ENCODE measurements around the gene DENND2C. TPM values are rescaled to one million over a fixed set of nuclear protein-coding genes. Genes with fewer than 3 reads are reported as not detected.

The DENND2C gene
- total and polyA plus RNA-seq, 2 experiments from 2014 or later = 1.1 to 1.8 TPM

- Histone ChIP-seq H3K27me3 (no peaks in the 10 kb centered on the region), H3K27ac (no peak overlapping the region), H3K4me1 (ENCODE audit: low read depth) (no peaks in the 10 kb centered on the region), H3K36me3 (no peaks in the 10 kb centered on the region), H3K9me3 (ENCODE audit: low read depth) (no peaks in the 10 kb centered on the region), H3K4me3 (no peak overlapping the region)
- no peak for TF ChIP-seq CTCF (IDR thresholded peaks at IDR 0.05; ENCODE audit: low read depth, low read length)
- no peak for DNase-seq (ENCODE audit: low read depth in 1 of 2, low spot score in 1 of 2)
Observed at GRCh38 chr1:114595602-114596001, 74.2 kb downstream of the DENND2C start.

- Histone ChIP-seq H3K36me3 (no peaks in the 10 kb centered on the region), H3K27ac (no peak overlapping the region), H3K4me1 (ENCODE audit: low read depth) (no peaks in the 10 kb centered on the region), H3K27me3 (no peaks in the 10 kb centered on the region), H3K4me3 (no peak overlapping the region), H3K9me3 (ENCODE audit: low read depth) (no peaks in the 10 kb centered on the region)
- no peak for TF ChIP-seq CTCF (IDR thresholded peaks at IDR 0.05; ENCODE audit: low read depth, low read length)
- no peak for DNase-seq (ENCODE audit: low read depth in 1 of 2, low spot score in 1 of 2)
Observed at GRCh38 chr1:114594046-114594445, 75.8 kb downstream of the DENND2C start.

GRCh38 chr1:114589122-114589521, 80.7 kb downstream of the DENND2C start:
- Histone ChIP-seq H3K27ac (no peak overlapping the region), H3K27me3 (no peaks in the 10 kb centered on the region)

DNA sequence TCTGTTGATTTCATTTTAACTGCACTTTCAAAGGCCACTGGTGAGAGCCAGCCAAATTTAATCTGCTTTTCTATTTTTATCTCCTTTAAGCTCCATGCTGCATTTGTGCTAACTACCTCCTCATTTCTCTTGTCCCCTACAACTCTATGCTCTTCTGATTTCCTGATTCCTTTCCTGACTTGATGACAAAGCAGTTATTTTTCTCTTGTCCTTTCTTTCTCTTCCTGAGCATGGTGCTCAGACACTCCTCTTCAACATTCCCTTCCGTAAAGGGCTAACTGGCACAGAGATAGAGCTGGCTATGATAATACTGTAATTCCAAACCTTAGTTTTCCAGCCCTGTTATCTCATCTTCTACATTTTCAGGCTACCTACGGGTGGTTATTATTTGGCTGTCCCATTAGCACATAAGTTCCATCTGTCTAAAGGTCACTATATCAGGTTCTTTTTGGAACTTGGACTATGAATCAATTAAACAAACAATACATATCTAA, 81.6 kb downstream of the DENND2C start:
- DNase-seq (ENCODE audit: low read depth in 1 of 2, low spot score in 1 of 2) = no peak
- H3K27ac ChIP-seq = no peak overlapping the region

More at GRCh38 chr1:114589122-114589521, 80.7 kb downstream of the DENND2C start:
- DNase-seq (ENCODE audit: low read depth in 1 of 2, low spot score in 1 of 2) = no peak
- H3K36me3 ChIP-seq = no peaks in the 10 kb centered on the region
- H3K4me1 ChIP-seq (ENCODE audit: low read depth) = peaks cover 8% of the 10 kb centered on the region
- no peak overlapping the region for H3K4me3 ChIP-seq
- no peaks in the 10 kb centered on the region for H3K9me3 ChIP-seq (ENCODE audit: low read depth)
- no peak for TF ChIP-seq CTCF (IDR thresholded peaks at IDR 0.05; ENCODE audit: low read depth, low read length)

GRCh38 chr1:114587203-114587991, 82.5 kb downstream of the DENND2C start:
- Histone ChIP-seq H3K4me1 (ENCODE audit: low read depth) (peaks cover 8% of the 10 kb centered on the region), H3K27me3 (no peaks in the 10 kb centered on the region), H3K9me3 (ENCODE audit: low read depth) (no peaks in the 10 kb centered on the region), H3K27ac (no peak overlapping the region), H3K36me3 (no peaks in the 10 kb centered on the region), H3K4me3 (no peak overlapping the region)
- no peak for TF ChIP-seq CTCF (IDR thresholded peaks at IDR 0.05; ENCODE audit: low read depth, low read length)
- no peak for DNase-seq (ENCODE audit: low read depth in 1 of 2, low spot score in 1 of 2)

More for the DNA sequence above, 81.6 kb downstream of the DENND2C start:
- Histone ChIP-seq H3K4me3 (no peak overlapping the region), H3K9me3 (ENCODE audit: low read depth) (no peaks in the 10 kb centered on the region), H3K36me3 (no peaks in the 10 kb centered on the region), H3K27me3 (no peaks in the 10 kb centered on the region), H3K4me1 (ENCODE audit: low read depth) (peaks cover 8% of the 10 kb centered on the region)
- TF ChIP-seq CTCF (IDR thresholded peaks at IDR 0.05; ENCODE audit: low read depth, low read length) = no peak

All from cardiac muscle cell (in vitro differentiated cells and primary cell).